Measurements from ENCODE around the gene RB1.

DNA sequence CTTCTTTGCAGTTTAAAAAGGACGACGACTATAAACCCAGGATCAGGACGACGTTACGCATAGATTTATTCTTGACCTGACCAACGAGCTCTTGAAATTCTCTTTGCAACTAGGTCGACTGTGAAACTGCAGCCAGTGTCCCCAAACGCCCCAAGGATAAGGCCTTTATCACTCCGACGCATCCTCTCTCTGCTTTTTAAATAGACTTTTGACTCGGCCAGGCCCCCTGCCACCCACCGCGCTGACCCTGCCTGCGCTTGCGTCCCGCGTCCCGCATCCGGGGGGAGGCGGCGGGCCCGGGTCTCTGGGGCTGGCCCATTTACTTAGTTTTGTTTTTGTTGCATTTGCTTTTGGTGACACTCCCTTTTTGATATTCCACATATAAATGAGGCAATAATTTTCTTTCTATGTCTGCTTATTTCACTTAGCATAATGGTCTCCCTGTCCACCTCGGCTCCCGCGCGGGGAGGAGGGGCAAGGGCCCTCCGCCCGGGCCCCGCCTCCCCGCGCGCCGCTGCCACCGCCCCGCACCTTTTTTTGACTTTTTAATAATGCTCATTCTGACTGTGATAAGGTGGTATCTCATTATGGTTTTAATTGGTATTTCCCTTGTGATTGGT, 17.4 kb downstream of the RB1 start:
- TF ChIP-seq POLR2A (IDR thresholded peaks at IDR 0.05) = no peak
- TF ChIP-seq, protein P1, sequence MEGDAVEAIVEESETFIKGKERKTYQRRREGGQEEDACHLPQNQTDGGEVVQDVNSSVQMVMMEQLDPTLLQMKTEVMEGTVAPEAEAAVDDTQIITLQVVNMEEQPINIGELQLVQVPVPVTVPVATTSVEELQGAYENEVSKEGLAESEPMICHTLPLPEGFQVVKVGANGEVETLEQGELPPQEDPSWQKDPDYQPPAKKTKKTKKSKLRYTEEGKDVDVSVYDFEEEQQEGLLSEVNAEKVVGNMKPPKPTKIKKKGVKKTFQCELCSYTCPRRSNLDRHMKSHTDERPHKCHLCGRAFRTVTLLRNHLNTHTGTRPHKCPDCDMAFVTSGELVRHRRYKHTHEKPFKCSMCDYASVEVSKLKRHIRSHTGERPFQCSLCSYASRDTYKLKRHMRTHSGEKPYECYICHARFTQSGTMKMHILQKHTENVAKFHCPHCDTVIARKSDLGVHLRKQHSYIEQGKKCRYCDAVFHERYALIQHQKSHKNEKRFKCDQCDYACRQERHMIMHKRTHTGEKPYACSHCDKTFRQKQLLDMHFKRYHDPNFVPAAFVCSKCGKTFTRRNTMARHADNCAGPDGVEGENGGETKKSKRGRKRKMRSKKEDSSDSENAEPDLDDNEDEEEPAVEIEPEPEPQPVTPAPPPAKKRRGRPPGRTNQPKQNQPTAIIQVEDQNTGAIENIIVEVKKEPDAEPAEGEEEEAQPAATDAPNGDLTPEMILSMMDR (IDR thresholded peaks at IDR 0.05) = no peak
